Heart right ventricle (tissue), 16 donors: ENCODE measurements around the gene SMURF1. TPM values are rescaled to one million over a fixed set of nuclear protein-coding genes. Genes with fewer than 3 reads are reported as not detected.

ENCODE experiments used
- ATAC-seq, 8 donors: fragments of 200-7000 bp; cut with Tn5 transposase; one replicate each; pipeline ENCODE4 v1.9.1; 2020; ENCODE audit warnings: mild to moderate bottlenecking in 8 of 8, moderate library complexity in 8 of 8, moderate number of reproducible peaks in 1 of 8
- DNase-seq, 2 donors: peaks; one replicate each; pipeline ENCODE4 v3.0.0-alpha.2; 2020
- H3K27ac ChIP-seq, 10 donors: fragments of 200-600 bp; sonication (generic) in 2 of 10; one replicate each; pipeline versions ENCODE4 v1.5.0 to v1.8.0; 2020 to 2022; ENCODE audit warnings: mild to moderate bottlenecking in 3 of 10
- H3K27me3 ChIP-seq, 7 donors: fragments of 200-600 bp; one replicate each; pipeline ENCODE4 v1.8.0; 2021 to 2022; ENCODE audit warnings: mild to moderate bottlenecking in 2 of 7
- H3K36me3 ChIP-seq, 9 donors: fragments of 200-600 bp; sonication (generic) in 1 of 9; one replicate each; pipeline versions ENCODE4 v1.5.0 to v1.8.0; 2020 to 2022; ENCODE audit warnings: mild to moderate bottlenecking in 2 of 9
- H3K4me1 ChIP-seq, 9 donors: fragments of 200-600 bp; sonication (generic) in 1 of 9; one replicate each; pipeline versions ENCODE4 v1.5.0 to v1.8.0; 2020 to 2022; ENCODE audit warnings: mild to moderate bottlenecking in 4 of 9
- H3K4me3 ChIP-seq, 10 donors: fragments of 200-600 bp; sonication (generic) in 2 of 10; one replicate each; pipeline versions ENCODE4 v1.5.0 to v1.8.0; 2020 to 2022; ENCODE audit warnings: mild to moderate bottlenecking in 7 of 10, moderate library complexity in 2 of 10
- H3K9me3 ChIP-seq, 11 donors: fragments of 200-600 bp in 10 of 11; sonication (generic) in 2 of 11; one replicate each; pipeline versions ENCODE4 v1.5.0 to v1.8.0; 2013 to 2022; ENCODE audit warnings: mild to moderate bottlenecking in 2 of 11, control low read depth in 1 of 11, moderate library complexity in 1 of 11
- CTCF ChIP-seq, 9 donors: fragments of 200-600 bp; sonication (generic) in 2 of 9; IDR thresholded peaks; one replicate each; pipeline versions ENCODE4 v1.5.0 to v1.8.0; 2021 to 2022; ENCODE audit warnings: antibody characterized with exemption in 9 of 9, mild to moderate bottlenecking in 5 of 9, moderate library complexity in 1 of 9
- WGBS, 2 donors: extraction: QIAGEN DNeasy Blood & Tissue Kit; methylation state at CpG; one replicate each; pipeline ENCODE4 v1.1.7; 2013; ENCODE audit warnings: inconsistent platforms in 1 of 2; 5-methylcytosine and 5-hydroxymethylcytosine counted together
- intact Hi-C, 10 donors: fragments of 100-400 bp; cut with DNase I; formaldehyde crosslinking; loops; one replicate each; pipeline versions ENCODE4 v1.11.1 to v1.14.2; 2022
- polyA plus RNA-seq, 2 donors: library from polyadenylated mRNA; stranded (reverse); fragments of 200-250 nt; gene quantifications; one replicate each; pipeline ENCODE4 v1.2.3, GENCODE V29; 2013
- total RNA-seq, 10 donors: library from RNA; stranded (reverse); fragmentation: NEBNext Ultra II Directional in 3 of 10; extraction: Animal tissue kit (Norgen Biotek cat#: 25700) in 3 of 10; gene quantifications; one replicate each; pipeline versions ENCODE4 v1.2.1 to v1.2.4, GENCODE V29; 2021 to 2023
- donor health status: Arrhythmogenic right ventricular cardiomyopathy.
- donor health status: ischemic (EF 13 %, LVEDD 7.1; RV severe dilation, severe dysfunction).
- donor health status: healthy with polysubstance abuse.
- donor health status: DM: no; HTN: yes; CAD: no.
- donor health status: DM: no; HTN: no; CAD: no.
- donor health status: ischemic (EF 25% LVEDD 6.9; RV normal size, moderate dysfunction).
- donor health status: ischemic (EF 25% LVEDD 5.7; RV mildly dilated, moderate dysfunction).
- donor health status: healthy.
- donor health status: DM: yes; HTN: yes; CAD: no.
- donor health status: Ischemic cardiomyopathy.
- donor health status: ischemic (EF 35%, LVEDD 5.7; RV mildly dilated, moderate dysfunction).
- donor health status: nonischemic (EF 11% LVEDD 7.7; RV severe dilation, severe dysfunction).
- donor health status: DM: yes; HTN: yes; CAD: no.
- donor health status: PGD.
- donor health status: ischemic (EF 29% LVEDD 5.4; RV normal size, mild dysfunction).
- donor health status: nonischemic (EF 23%, LVEDD 6.1; RV moderate dilation, normal function).

The SMURF1 gene
- total and polyA plus RNA-seq, 12 donors: 4.2 to 14.7 (median 10.8) TPM

- Histone ChIP-seq H3K27me3 (no peaks in the 10 kb centered on the region), H3K9me3 (no peaks in the 10 kb centered on the region), H3K27ac (no peak overlapping the region), H3K4me1 (peaks cover 0 to 4% (median 0%) of the 10 kb centered on the region in 9 donors), H3K4me3 (no peak overlapping the region), H3K36me3 (peaks cover 0 to 100% (median 77%) of the 10 kb centered on the region in 9 donors)
- WGBS, 2 donors: 64 to 77% methylated on average over 15 of the region's 15 CpGs
- intact Hi-C loops: no loop called here
- no peak for TF ChIP-seq CTCF (IDR thresholded peaks at IDR 0.05)
- ATAC-seq (no peak), DNase-seq (no peak)
Measured at GRCh38 chr7:99005776-99006175, 138.1 kb downstream of the SMURF1 start.

- DNase-seq: no peak
Measured at GRCh38 chr7:99004781-99005500, 139.0 kb downstream of the SMURF1 start.

GRCh38 chr7:99004216-99004615 is 139.7 kb downstream of the SMURF1 start:
- 92 to 94% methylated on average over 8 of the region's 8 CpGs for WGBS, 2 donors
- ATAC-seq: no peak

More at GRCh38 chr7:99004781-99005500, 139.0 kb downstream of the SMURF1 start:
- Histone ChIP-seq H3K27ac (no peak overlapping the region), H3K36me3 (peaks cover 0 to 100% (median 74%) of the 10 kb centered on the region in 9 donors), H3K9me3 (no peaks in the 10 kb centered on the region), H3K4me3 (no peak overlapping the region), H3K27me3 (no peaks in the 10 kb centered on the region), H3K4me1 (peaks cover 0 to 4% (median 0%) of the 10 kb centered on the region in 9 donors)
- intact Hi-C loops: no loop called here
- no peak for TF ChIP-seq CTCF (IDR thresholded peaks at IDR 0.05)
- ATAC-seq: no peak
- WGBS, 2 donors: 94 to 95% methylated on average over 26 of the region's 26 CpGs

GRCh38 chr7:99003419-99003818 is 140.5 kb downstream of the SMURF1 start:
- no peak overlapping the region for H3K4me3 ChIP-seq
- H3K36me3 ChIP-seq: peaks cover 0 to 100% (median 73%) of the 10 kb centered on the region in 9 donors
- intact Hi-C loops: no loop called here
- no peaks in the 10 kb centered on the region for H3K27me3 ChIP-seq
- TF ChIP-seq CTCF (IDR thresholded peaks at IDR 0.05): no peak
- no peaks in the 10 kb centered on the region for H3K9me3 ChIP-seq
- DNase-seq (no peak), ATAC-seq (no peak)
- H3K27ac ChIP-seq: no peak overlapping the region
- H3K4me1 ChIP-seq: peaks cover 0 to 4% (median 0%) of the 10 kb centered on the region in 9 donors
- WGBS, 2 donors: 91 to 92% methylated on average over 15 of the region's 15 CpGs

More at GRCh38 chr7:99004216-99004615, 139.7 kb downstream of the SMURF1 start:
- Histone ChIP-seq H3K4me1 (peaks cover 0 to 4% (median 0%) of the 10 kb centered on the region in 9 donors), H3K27ac (no peak overlapping the region), H3K36me3 (peaks cover 0 to 100% (median 73%) of the 10 kb centered on the region in 9 donors), H3K27me3 (no peaks in the 10 kb centered on the region), H3K4me3 (no peak overlapping the region), H3K9me3 (no peaks in the 10 kb centered on the region)
- no peak for DNase-seq
- no peak for TF ChIP-seq CTCF (IDR thresholded peaks at IDR 0.05)
- intact Hi-C loops: no loop called here
